ENCODE measurements around the gene HES7.
A peak's percentile ranks its signal among the peaks of the same experiment; 100 is the strongest.

HES7 gene

GRCh38 chr17:8154608-8155155 is 30.8 kb upstream of the HES7 start:
- no peaks in the 10 kb centered on the region for H3K27me3 ChIP-seq (ENCODE audit: control insufficient read depth, insufficient read depth, low read length)
- H3K27ac ChIP-seq (ENCODE audit: low read depth, low read length): no peak overlapping the region
- H3K9ac ChIP-seq (ENCODE audit: low read length): peak overlapping the region; percentile 30
- H3K36me3 ChIP-seq (ENCODE audit: control insufficient read depth, insufficient read depth, low read length): peaks cover 10% of the 10 kb centered on the region
- no peaks in the 10 kb centered on the region for H3K9me3 ChIP-seq (ENCODE audit: control insufficient read depth, insufficient read depth, low read depth, low read length)
- peaks cover 33% of the 10 kb centered on the region for H3K4me1 ChIP-seq (ENCODE audit: control insufficient read depth, insufficient read depth, low read length)
- H3K4me3 ChIP-seq (ENCODE audit: low read depth, low read length): peak overlapping the region; percentile 96

GRCh38 chr17:8153957-8154607 is 30.2 kb upstream of the HES7 start:
- H3K9me3 ChIP-seq (ENCODE audit: control insufficient read depth, insufficient read depth, low read depth, low read length): no peaks in the 10 kb centered on the region
- peak overlapping the region; percentile 23; the same call in 1 of the 2 replicates for H3K27ac ChIP-seq (ENCODE audit: low read depth, low read length)
- peak overlapping the region; percentile 96 for H3K4me3 ChIP-seq (ENCODE audit: low read depth, low read length)
- peak overlapping the region; percentile 30 for H3K9ac ChIP-seq (ENCODE audit: low read length)
- H3K36me3 ChIP-seq (ENCODE audit: control insufficient read depth, insufficient read depth, low read length): peaks cover 11% of the 10 kb centered on the region
- H3K4me1 ChIP-seq (ENCODE audit: control insufficient read depth, insufficient read depth, low read length): peaks cover 33% of the 10 kb centered on the region
- H3K27me3 ChIP-seq (ENCODE audit: control insufficient read depth, insufficient read depth, low read length): no peaks in the 10 kb centered on the region

GRCh38 chr17:8153525-8153956 is 29.6 kb upstream of the HES7 start:
- Histone ChIP-seq H3K4me1 (ENCODE audit: control insufficient read depth, insufficient read depth, low read length) (peaks cover 33% of the 10 kb centered on the region), H3K9me3 (ENCODE audit: control insufficient read depth, insufficient read depth, low read depth, low read length) (no peaks in the 10 kb centered on the region), H3K27me3 (ENCODE audit: control insufficient read depth, insufficient read depth, low read length) (no peaks in the 10 kb centered on the region), H3K4me3 (ENCODE audit: low read depth, low read length) (peak overlapping the region; percentile 96; the same call in 1 of the 2 replicates), H3K27ac (ENCODE audit: low read depth, low read length) (peak overlapping the region; percentile 23; the same call in 1 of the 2 replicates), H3K36me3 (ENCODE audit: control insufficient read depth, insufficient read depth, low read length) (peaks cover 16% of the 10 kb centered on the region), H3K9ac (ENCODE audit: low read length) (peak overlapping the region; percentile 28)

- H3K4me3 ChIP-seq (ENCODE audit: low read depth, low read length): peak overlapping the region; percentile 91; the same call in 1 of the 2 replicates
- H3K27ac ChIP-seq (ENCODE audit: low read depth, low read length): no peak overlapping the region
- H3K4me1 ChIP-seq (ENCODE audit: control insufficient read depth, insufficient read depth, low read length): peaks cover 33% of the 10 kb centered on the region
Measured at GRCh38 chr17:8153031-8153451, 29.1 kb upstream of the HES7 start.

GRCh38 chr17:8152112-8152775 is 28.3 kb upstream of the HES7 start, which contains the start of gene PER1:
TSS of gene PER1 (minus strand) at chr17:8152404. CDS start at chr17:8150706, 1,698 bp downstream.
- H3K27me3 ChIP-seq (ENCODE audit: control insufficient read depth, insufficient read depth, low read length): no peaks in the 10 kb centered on the region
- H3K27ac ChIP-seq (ENCODE audit: low read depth, low read length): no peak within 1 kb of the TSS
- H3K9ac ChIP-seq (ENCODE audit: low read length): peak within 1 kb of the TSS; percentile 56
- peaks cover 33% of the 10 kb centered on the region for H3K4me1 ChIP-seq (ENCODE audit: control insufficient read depth, insufficient read depth, low read length)
- H3K4me3 ChIP-seq (ENCODE audit: low read depth, low read length): peak within 1 kb of the TSS; percentile 91
- peaks cover 29% of the 10 kb centered on the region for H3K36me3 ChIP-seq (ENCODE audit: control insufficient read depth, insufficient read depth, low read length)
- no peaks in the 10 kb centered on the region for H3K9me3 ChIP-seq (ENCODE audit: control insufficient read depth, insufficient read depth, low read depth, low read length)

More at GRCh38 chr17:8153031-8153451, 29.1 kb upstream of the HES7 start:
- Histone ChIP-seq H3K9ac (ENCODE audit: low read length) (no peak overlapping the region), H3K36me3 (ENCODE audit: control insufficient read depth, insufficient read depth, low read length) (peaks cover 21% of the 10 kb centered on the region), H3K27me3 (ENCODE audit: control insufficient read depth, insufficient read depth, low read length) (no peaks in the 10 kb centered on the region), H3K9me3 (ENCODE audit: control insufficient read depth, insufficient read depth, low read depth, low read length) (no peaks in the 10 kb centered on the region)

GRCh38 chr17:8151641-8152111 is 27.8 kb upstream of the HES7 start:
- Histone ChIP-seq H3K9me3 (ENCODE audit: control insufficient read depth, insufficient read depth, low read depth, low read length) (no peaks in the 10 kb centered on the region), H3K4me1 (ENCODE audit: control insufficient read depth, insufficient read depth, low read length) (peaks cover 33% of the 10 kb centered on the region), H3K36me3 (ENCODE audit: control insufficient read depth, insufficient read depth, low read length) (peaks cover 34% of the 10 kb centered on the region), H3K4me3 (ENCODE audit: low read depth, low read length) (peak overlapping the region; percentile 91), H3K9ac (ENCODE audit: low read length) (peak overlapping the region; percentile 56), H3K27me3 (ENCODE audit: control insufficient read depth, insufficient read depth, low read length) (no peaks in the 10 kb centered on the region), H3K27ac (ENCODE audit: low read depth, low read length) (no peak overlapping the region)

GRCh38 chr17:8151120-8151640 is 27.3 kb upstream of the HES7 start:
- H3K36me3 ChIP-seq (ENCODE audit: control insufficient read depth, insufficient read depth, low read length): peaks cover 39% of the 10 kb centered on the region
- H3K4me1 ChIP-seq (ENCODE audit: control insufficient read depth, insufficient read depth, low read length): peaks cover 33% of the 10 kb centered on the region
- H3K4me3 ChIP-seq (ENCODE audit: low read depth, low read length): peak overlapping the region; percentile 91
- no peak overlapping the region for H3K27ac ChIP-seq (ENCODE audit: low read depth, low read length)
- H3K27me3 ChIP-seq (ENCODE audit: control insufficient read depth, insufficient read depth, low read length): no peaks in the 10 kb centered on the region
- peak overlapping the region; percentile 56 for H3K9ac ChIP-seq (ENCODE audit: low read length)
- no peaks in the 10 kb centered on the region for H3K9me3 ChIP-seq (ENCODE audit: control insufficient read depth, insufficient read depth, low read depth, low read length)

GRCh38 chr17:8150194-8151119 is 26.6 kb upstream of the HES7 start:
- peaks cover 46% of the 10 kb centered on the region for H3K36me3 ChIP-seq (ENCODE audit: control insufficient read depth, insufficient read depth, low read length)
- no peaks in the 10 kb centered on the region for H3K9me3 ChIP-seq (ENCODE audit: control insufficient read depth, insufficient read depth, low read depth, low read length)
- no peak overlapping the region for H3K9ac ChIP-seq (ENCODE audit: low read length)
- peaks cover 29% of the 10 kb centered on the region for H3K4me1 ChIP-seq (ENCODE audit: control insufficient read depth, insufficient read depth, low read length)
- peak overlapping the region; percentile 91 for H3K4me3 ChIP-seq (ENCODE audit: low read depth, low read length)
- no peaks in the 10 kb centered on the region for H3K27me3 ChIP-seq (ENCODE audit: control insufficient read depth, insufficient read depth, low read length)
- H3K27ac ChIP-seq (ENCODE audit: low read depth, low read length): no peak overlapping the region

- no peaks in the 10 kb centered on the region for H3K9me3 ChIP-seq (ENCODE audit: control insufficient read depth, insufficient read depth, low read depth, low read length)
- H3K4me1 ChIP-seq (ENCODE audit: control insufficient read depth, insufficient read depth, low read length): peaks cover 21% of the 10 kb centered on the region
- no peaks in the 10 kb centered on the region for H3K27me3 ChIP-seq (ENCODE audit: control insufficient read depth, insufficient read depth, low read length)
- H3K9ac ChIP-seq (ENCODE audit: low read length): no peak overlapping the region
- H3K36me3 ChIP-seq (ENCODE audit: control insufficient read depth, insufficient read depth, low read length): peaks cover 53% of the 10 kb centered on the region
- no peak overlapping the region for H3K4me3 ChIP-seq (ENCODE audit: low read depth, low read length)
- no peak overlapping the region for H3K27ac ChIP-seq (ENCODE audit: low read depth, low read length)
Measured at GRCh38 chr17:8149419-8150193, 25.7 kb upstream of the HES7 start.

GRCh38 chr17:8148560-8148959 is 24.7 kb upstream of the HES7 start:
- no peak overlapping the region for H3K9ac ChIP-seq (ENCODE audit: low read length)
- no peak overlapping the region for H3K27ac ChIP-seq (ENCODE audit: low read depth, low read length)
- peaks cover 63% of the 10 kb centered on the region for H3K36me3 ChIP-seq (ENCODE audit: control insufficient read depth, insufficient read depth, low read length)
- H3K9me3 ChIP-seq (ENCODE audit: control insufficient read depth, insufficient read depth, low read depth, low read length): no peaks in the 10 kb centered on the region
- peaks cover 16% of the 10 kb centered on the region for H3K4me1 ChIP-seq (ENCODE audit: control insufficient read depth, insufficient read depth, low read length)
- H3K27me3 ChIP-seq (ENCODE audit: control insufficient read depth, insufficient read depth, low read length): no peaks in the 10 kb centered on the region
- no peak overlapping the region for H3K4me3 ChIP-seq (ENCODE audit: low read depth, low read length)

Measured in HUES6 (cell line).